ENCODE results near the gene TTC31.

TTC31 gene

DNA sequence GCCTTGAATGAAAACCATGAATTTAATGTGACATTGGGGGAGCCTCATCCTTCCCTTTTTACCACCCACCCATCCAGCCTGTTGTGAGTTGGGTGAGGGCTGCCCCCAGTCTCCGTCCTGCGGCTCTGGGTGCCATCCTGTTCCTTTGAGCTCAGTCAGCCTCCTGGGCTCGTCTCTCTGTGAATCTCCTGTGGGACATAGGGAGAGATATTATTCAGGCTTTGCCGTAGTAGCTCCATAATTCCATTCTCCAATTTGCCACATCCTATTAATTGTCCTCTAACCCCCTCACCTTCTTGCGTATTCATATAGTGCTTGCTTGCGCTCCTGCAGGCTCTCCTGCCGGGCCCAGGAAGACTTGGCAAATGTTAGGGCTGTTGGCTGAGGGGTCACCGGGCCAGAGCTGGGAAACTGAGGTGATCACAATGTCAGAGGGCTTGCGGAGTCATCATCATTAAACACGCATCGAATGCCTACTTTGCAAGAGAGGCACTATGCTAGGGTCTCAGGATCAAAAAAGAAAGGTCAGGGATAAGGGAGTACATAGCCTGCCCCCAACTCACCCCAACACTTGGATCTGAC lies 43.9 kb downstream of the TTC31 start:
- no peak for DNase-seq (ENCODE audit: low spot score)

- DNase-seq (ENCODE audit: low spot score) = no peak
Observed at GRCh38 chr2:74527741-74528140, 44.9 kb downstream of the TTC31 start.

- DNase-seq (ENCODE audit: low spot score) = no peak
Observed at GRCh38 chr2:74528600-74529356, 45.9 kb downstream of the TTC31 start.

GRCh38 chr2:74529357-74530238 lies 46.7 kb downstream of the TTC31 start, which contains the start of the genes AUP1 and HTRA2:
Gene AUP1 (minus strand): TSS chr2:74529706. CDS start chr2:74529629, 77 bp downstream.
Gene HTRA2 (plus strand): TSS chr2:74529933. CDS start chr2:74530007, 74 bp downstream.
- DNase-seq (ENCODE audit: low spot score) = peak; percentile 98

GRCh38 chr2:74530239-74531187 lies 47.6 kb downstream of the TTC31 start:
- DNase-seq (ENCODE audit: low spot score) = no peak

GRCh38 chr2:74531666-74532065 lies 48.8 kb downstream of the TTC31 start:
- no peak for DNase-seq (ENCODE audit: low spot score)

DNA sequence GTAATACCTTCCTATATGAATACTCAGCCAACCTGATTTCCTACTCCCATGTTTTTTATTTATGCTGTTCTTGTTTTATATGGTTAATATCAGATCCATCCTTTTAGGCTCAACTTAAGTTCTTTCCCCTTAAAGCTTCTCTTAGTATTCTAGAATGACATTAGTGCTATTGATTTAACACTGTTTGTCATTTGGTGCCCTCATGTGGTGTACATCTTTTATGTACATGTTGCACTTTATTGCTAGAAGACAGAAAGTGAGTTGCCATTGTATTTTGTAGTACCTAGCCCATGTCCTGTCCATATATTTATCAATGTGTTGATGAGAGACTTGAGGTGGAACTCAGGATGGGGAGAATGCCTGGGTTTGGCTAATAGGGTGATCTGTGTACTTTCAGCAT lies 49.3 kb downstream of the TTC31 start:
- no peak for DNase-seq (ENCODE audit: low spot score)

GRCh38 chr2:74533464-74533863 lies 50.6 kb downstream of the TTC31 start:
- no peak for DNase-seq (ENCODE audit: low spot score)

GRCh38 chr2:74534411-74534810 lies 51.5 kb downstream of the TTC31 start:
- no peak for DNase-seq (ENCODE audit: low spot score)

GRCh38 chr2:74535440-74535965 lies 52.6 kb downstream of the TTC31 start:
- DNase-seq (ENCODE audit: low spot score) = no peak

DNA sequence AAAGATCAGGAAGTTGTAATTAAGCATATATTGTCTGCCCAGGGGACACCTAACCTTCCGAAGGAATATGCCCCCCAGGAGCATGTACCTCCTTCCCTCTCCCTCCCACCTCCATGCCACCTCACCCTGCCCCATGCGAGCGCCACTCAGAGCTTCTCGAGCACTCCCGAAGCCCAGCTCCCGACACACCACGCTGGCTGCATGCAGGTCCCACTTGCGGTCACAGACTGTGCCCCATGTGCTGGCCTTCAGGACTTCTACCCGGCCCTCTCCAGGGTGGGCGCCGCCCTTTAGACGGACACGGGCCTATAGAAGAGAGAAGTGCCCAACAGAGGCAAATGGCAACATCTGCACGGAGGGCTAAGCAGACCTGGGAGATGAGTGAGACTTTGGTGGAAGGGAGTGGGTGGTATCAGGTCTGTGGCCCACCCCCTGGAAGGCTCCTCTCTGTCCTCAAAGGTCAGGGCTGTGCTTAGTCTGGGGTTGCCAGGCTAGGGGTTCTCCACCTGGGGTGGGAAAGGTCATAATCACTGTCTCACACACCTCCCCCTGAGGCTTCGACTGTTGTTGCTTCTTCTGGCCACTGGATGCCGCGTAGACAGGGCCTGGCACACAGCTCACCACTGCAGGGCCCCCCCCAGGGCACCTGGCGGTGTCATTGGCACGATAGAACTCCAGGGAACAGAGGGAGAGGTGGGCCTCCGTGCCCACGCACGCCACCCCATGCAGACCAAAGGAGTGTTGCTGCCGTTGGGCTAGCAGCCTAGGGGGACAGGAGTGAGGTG lies 53.5 kb downstream of the TTC31 start:
- no peak for DNase-seq (ENCODE audit: low spot score)

DNA sequence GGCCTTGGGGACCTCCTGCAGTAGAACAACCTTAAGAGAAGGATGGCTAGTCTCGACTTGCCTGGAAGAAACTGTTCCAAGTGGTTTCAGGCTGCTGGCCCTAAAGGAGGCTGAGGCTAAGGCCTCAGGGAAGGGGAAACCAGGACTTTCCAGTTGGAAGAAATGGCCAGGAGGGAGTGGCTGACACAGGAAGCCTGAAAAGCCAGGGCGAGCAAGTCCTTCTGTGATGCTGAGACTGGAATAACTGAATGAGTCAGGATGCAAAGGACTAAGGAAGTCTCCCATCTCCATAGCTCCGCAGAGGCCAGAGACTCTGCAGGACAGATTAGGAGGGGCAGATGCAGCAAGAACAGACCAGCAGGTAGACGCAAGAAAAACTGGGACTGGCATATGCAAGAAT lies 54.3 kb downstream of the TTC31 start:
- DNase-seq (ENCODE audit: low spot score) = no peak

DNA sequence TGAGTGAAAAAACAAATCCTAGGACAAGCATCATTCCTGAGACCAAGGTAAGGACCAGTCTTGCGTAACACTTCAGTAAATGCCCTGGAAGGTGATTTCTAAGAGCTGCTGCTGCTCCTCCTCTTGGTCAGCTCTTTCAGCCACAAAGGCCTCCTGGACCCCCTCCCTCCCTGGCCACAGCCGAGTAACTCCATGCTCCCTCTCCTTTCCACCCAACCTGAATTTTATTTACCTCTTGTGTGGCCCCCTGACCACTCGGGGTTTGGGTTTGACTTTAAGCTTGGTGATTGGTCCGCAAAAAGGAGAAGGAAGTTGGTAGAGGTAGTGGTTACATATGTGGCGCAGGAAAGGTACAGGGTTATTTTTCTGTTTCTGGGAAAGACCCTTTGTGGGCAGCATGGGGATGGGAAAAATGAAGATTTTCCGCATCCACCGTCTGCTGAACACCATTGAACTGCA lies 56.0 kb downstream of the TTC31 start:
- no peak for DNase-seq (ENCODE audit: low spot score)

- no peak for DNase-seq (ENCODE audit: low spot score)
Observed at GRCh38 chr2:74540291-74540690, 57.4 kb downstream of the TTC31 start.

DNA sequence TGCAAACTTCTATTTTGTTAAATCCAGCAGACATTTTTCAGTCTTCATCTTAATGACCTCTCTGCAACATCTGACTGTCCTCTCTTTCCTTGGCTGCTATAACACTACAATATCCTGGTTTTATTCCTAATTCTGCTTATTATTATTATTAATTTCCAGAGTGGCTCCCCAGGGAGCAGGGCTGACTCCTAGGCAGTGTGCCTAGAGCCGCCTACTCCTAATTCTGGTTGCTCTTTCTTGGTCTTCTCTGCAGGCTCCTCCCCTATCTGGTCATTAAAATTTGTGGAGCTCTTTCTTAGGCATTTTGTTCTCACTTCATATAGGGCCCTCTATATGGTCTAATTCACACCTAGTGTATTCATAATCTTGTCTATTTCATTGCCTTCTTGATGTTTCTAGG lies 60.1 kb downstream of the TTC31 start:
- DNase-seq (ENCODE audit: low spot score) = no peak
